Epithelial cell of alveolus of lung (primary cell): ENCODE results near the gene PPP1CC. TPM values are rescaled to one million over a fixed set of nuclear protein-coding genes. Genes with fewer than 3 reads are reported as not detected.

Experiments
- total RNA-seq: library from RNA; depleted of rRNA; stranded (reverse); fragments of >200 nt; gene quantifications from 2 replicates; pipeline ENCODE4 v1.2.1, GENCODE V29; 2015

Gene PPP1CC
- total RNA-seq: 108 and 140 TPM in 2 replicates

DNA sequence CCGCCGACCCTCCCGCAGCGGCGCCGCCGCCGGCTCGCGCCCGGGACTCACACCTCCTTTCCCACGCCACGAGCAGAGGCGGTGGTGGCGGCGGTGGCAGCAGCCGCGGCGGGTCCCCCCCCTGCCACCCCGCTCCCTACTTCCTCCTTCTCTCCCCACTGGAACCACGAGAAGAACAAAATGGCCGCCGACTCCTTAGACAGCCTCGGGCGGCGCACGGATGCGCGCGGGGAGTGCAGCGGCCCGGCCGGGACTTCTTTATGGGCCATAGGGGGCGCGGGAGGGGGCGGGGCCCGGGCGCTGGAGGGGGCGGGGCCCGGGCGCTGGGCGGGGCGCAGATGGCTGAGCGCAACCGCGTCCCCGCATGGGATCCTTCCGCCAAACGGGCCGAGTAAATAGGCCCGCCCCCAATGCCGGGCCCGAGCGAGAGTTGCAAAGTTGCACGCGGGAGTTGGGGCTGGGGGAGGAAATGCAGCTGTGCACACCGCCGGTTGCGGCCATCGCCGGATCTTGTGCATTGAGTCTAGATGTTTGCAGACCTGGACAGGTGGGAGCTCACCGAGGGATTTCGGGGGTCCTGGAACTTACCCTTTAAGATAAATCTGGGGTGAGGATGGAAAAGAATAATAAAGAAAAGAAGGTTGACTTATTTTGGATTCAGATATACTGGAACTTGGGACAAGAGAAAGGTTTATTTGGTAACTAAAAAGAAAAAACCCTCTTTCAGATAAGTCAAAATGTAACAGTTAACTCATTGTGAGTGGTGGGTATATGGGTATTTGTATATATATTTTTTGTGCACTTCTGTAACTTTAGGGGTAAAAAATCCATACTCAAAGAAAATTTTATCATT is at the start of gene PPP1CC:
Gene PPP1CC (minus strand): TSS at position 174 of the 853 bp plus-strand sequence. CDS start 184 bp downstream, outside the sequence.

GRCh38 chr12:110688446-110689280 is 54.0 kb downstream of the PPP1CC start, which contains the start of gene HVCN1:
Gene HVCN1, minus strand, starts transcription at chr12:110689115. Its CDS starts 5,870 bp downstream, at chr12:110683245.

Other genes with a start within 250 kb of the PPP1CC start
- gene VPS29, start 240.8 kb downstream of the PPP1CC start, total RNA-seq: 41.3 and 57.1 TPM in 2 replicates
- 0.32 and 0.39 TPM in 2 replicates for gene RAD9B, start 240.6 kb downstream of the PPP1CC start, total RNA-seq
- gene PPTC7, start 159.6 kb downstream of the PPP1CC start, total RNA-seq: 6.2 and 10.5 TPM in 2 replicates
- 22.9 and 75.0 TPM in 2 replicates for gene TCTN1, start 128.8 kb downstream of the PPP1CC start, total RNA-seq
- gene HVCN1, start 53.8 kb downstream of the PPP1CC start, total RNA-seq: 4.4 and 6.4 TPM in 2 replicates
- gene CCDC63, start 104.1 kb upstream of the PPP1CC start, total RNA-seq: not detected in 2 replicates
- gene MYL2, start 177.7 kb upstream of the PPP1CC start, total RNA-seq: 0.64 TPM in 1 of 2 replicates, not detected in the other